Stomach (tissue), 9 donors: Measurements from ENCODE around the gene ERBB4. TPM values are rescaled to one million over a fixed set of nuclear protein-coding genes. Genes with fewer than 3 reads are reported as not detected.

ENCODE experiments used
- DNase-seq, 2 donors: peaks; one replicate each; pipeline versions ENCODE4 v3.0.0 to v3.0.0-alpha.2; 2013 to 2019
- H3K27ac ChIP-seq, 5 donors: fragments of 200-600 bp in 4 of 5; sonication (generic) in 4 of 5; one replicate each; pipeline ENCODE4 v1.5.1; 2013 to 2019; ENCODE audit warnings: mild to moderate bottlenecking in 1 of 5, moderate library complexity in 1 of 5
- H3K27me3 ChIP-seq, 3 donors: fragments of 200-600 bp; sonication (generic); one replicate each; pipeline ENCODE4 v1.5.1; 2017 to 2019; ENCODE audit warnings: mixed run types in 1 of 3
- H3K36me3 ChIP-seq, 4 donors: fragments of 200-600 bp; sonication (generic); 1 replicate in 3 of 4; 2 replicates in 1 of 4; pipeline ENCODE4 v1.5.1; 2016 to 2019
- H3K4me1 ChIP-seq, 4 donors: fragments of 200-600 bp; sonication (generic); one replicate each; pipeline ENCODE4 v1.5.1; 2016 to 2019
- H3K4me3 ChIP-seq, 4 donors: fragments of 200-600 bp; sonication (generic) in 3 of 4; one replicate each; pipeline ENCODE4 v1.5.1; 2016 to 2019; ENCODE audit warnings: mild to moderate bottlenecking in 1 of 4
- H3K9me3 ChIP-seq, 4 donors: fragments of 200-600 bp; sonication (generic); one replicate each; pipeline ENCODE4 v1.5.1; 2016 to 2019
- EP300 ChIP-seq: sonication (generic); formaldehyde crosslinking; IDR thresholded peaks from one replicate; pipeline ENCODE4 v1.6.1; 2017; ENCODE audit warnings: antibody characterized with exemption
- POLR2A ChIP-seq, 4 donors: fragments of 450-650 bp; IDR thresholded peaks; one replicate each; pipeline ENCODE4 v1.6.1; 2016; ENCODE audit warnings: antibody characterized with exemption in 4 of 4, control low read depth in 2 of 4, mild to moderate bottlenecking in 1 of 4, moderate library complexity in 1 of 4
- POLR2AphosphoS5 ChIP-seq, 3 donors: sonication (generic); formaldehyde crosslinking; IDR thresholded peaks; one replicate each; pipeline ENCODE4 v1.6.1; 2016; ENCODE audit warnings: antibody characterized with exemption in 3 of 3
- WGBS, 5 donors: extraction: QIAGEN DNeasy Blood & Tissue Kit in 3 of 5; methylation state at CpG; one replicate each; pipeline versions ENCODE4 v1.1.5 to v1.1.7; 2013 to 2018; 5-methylcytosine and 5-hydroxymethylcytosine counted together
- intact Hi-C: fragments of 100-400 bp; cut with DNase I; formaldehyde crosslinking; loops from one replicate; pipeline ENCODE4 v1.15.1; 2023; ENCODE audit warnings: low total_unique reads
- polyA plus RNA-seq, 3 donors: library from polyadenylated mRNA; stranded (reverse); fragments of 200-250 nt; gene quantifications; one replicate each; pipeline ENCODE4 v1.2.3, GENCODE V29; 2013
- total RNA-seq, 5 donors: library from RNA; depleted of rRNA; stranded (reverse); fragments of >200 nt; gene quantifications; one replicate each; pipeline versions ENCODE4 v1.1.0 to v1.2.3, GENCODE V29; 2014 to 2016
- TF ChIP-seq, protein P1 (sequence below), 7 experiments: fragments of 450-650 bp in 4 of 7; fragments of 200-600 bp in 3 of 7; sonication (generic) in 3 of 7; IDR thresholded peaks; one replicate each; pipeline ENCODE4 v1.5.1; 2016 to 2019; ENCODE audit warnings: antibody characterized with exemption in 7 of 7, control low read depth in 2 of 7, mild to moderate bottlenecking in 1 of 7
- donor health status: healthy with polysubstance abuse.
- donor health status: Bipolar disorder and iron deficiency.
- donor health status: healthy.

Gene ERBB4
- total and polyA plus RNA-seq, 8 donors = 0.12 to 2.5 (median 0.45) TPM; not detected in 1

DNA sequence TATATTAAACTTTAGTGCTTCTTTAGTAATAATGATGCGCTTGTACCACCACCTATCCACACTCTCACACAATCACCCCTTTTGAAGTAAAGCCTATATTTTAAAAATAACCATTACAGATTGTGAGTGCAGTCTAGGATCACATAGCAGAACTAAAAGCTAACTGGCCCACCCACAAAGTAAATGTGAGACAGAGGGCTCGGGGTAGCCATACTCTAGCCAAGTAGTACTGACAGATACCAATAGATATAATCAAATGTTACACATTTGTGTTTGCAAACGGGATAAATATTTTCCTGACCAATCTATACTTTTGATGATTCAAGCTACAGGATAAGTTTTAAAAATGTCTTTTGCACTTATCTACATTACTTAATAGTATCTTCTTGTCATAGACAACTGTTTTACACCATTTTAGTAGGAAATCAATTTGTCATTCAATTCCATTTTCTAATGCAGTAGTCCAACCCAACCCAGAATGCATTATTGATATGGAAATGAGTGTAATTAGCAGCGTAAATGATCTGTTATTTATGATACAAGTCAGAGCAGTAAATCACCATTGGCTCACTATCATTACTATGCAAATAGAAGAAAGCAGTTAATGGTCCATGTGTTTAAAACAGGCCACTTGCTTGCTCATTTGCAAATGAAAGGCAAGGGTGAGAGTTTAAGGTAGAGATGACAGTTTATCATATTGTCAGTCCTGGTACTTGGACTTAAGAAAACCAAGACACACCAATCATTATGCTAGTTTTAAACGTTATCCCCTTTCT lies 111.8 kb downstream of the ERBB4 start:
- intact Hi-C loops = no loop called here
- DNase-seq = no peak
- H3K9me3 ChIP-seq = no peaks in the 10 kb centered on the region
- no peaks in the 10 kb centered on the region for H3K4me1 ChIP-seq
- H3K27ac ChIP-seq = no peak overlapping the region
- no peaks in the 10 kb centered on the region for H3K36me3 ChIP-seq
- no peaks in the 10 kb centered on the region for H3K27me3 ChIP-seq
- TF ChIP-seq POLR2AphosphoS5 (IDR thresholded peaks at IDR 0.05) (no peak), EP300 (no peak), POLR2A (IDR thresholded peaks at IDR 0.05) (no peak)
- TF ChIP-seq, protein P1, sequence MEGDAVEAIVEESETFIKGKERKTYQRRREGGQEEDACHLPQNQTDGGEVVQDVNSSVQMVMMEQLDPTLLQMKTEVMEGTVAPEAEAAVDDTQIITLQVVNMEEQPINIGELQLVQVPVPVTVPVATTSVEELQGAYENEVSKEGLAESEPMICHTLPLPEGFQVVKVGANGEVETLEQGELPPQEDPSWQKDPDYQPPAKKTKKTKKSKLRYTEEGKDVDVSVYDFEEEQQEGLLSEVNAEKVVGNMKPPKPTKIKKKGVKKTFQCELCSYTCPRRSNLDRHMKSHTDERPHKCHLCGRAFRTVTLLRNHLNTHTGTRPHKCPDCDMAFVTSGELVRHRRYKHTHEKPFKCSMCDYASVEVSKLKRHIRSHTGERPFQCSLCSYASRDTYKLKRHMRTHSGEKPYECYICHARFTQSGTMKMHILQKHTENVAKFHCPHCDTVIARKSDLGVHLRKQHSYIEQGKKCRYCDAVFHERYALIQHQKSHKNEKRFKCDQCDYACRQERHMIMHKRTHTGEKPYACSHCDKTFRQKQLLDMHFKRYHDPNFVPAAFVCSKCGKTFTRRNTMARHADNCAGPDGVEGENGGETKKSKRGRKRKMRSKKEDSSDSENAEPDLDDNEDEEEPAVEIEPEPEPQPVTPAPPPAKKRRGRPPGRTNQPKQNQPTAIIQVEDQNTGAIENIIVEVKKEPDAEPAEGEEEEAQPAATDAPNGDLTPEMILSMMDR (IDR thresholded peaks at IDR 0.05) = no peak
- WGBS, 5 donors = 55 to 70% (median 65%) methylated on average over 5 of the region's 5 CpGs
- H3K4me3 ChIP-seq = no peak overlapping the region

DNA sequence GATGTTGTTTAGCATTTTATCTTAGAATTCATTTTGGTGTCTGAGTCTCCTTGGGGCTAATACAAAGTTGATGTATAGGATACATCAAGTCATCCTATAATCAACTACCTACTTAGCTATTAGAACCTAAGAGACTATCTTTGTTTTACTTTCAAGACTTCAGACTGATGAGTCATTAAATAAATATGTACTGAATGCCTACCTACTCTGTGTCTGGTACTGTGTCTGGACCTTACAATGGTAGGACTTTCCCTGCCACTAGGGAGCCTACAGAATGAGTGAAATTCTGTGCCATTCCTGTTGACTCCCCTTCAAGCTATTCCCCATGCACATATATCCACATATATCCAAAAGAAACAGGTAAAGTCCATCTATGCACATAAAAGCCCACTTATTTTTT lies 114.5 kb downstream of the ERBB4 start:
- Histone ChIP-seq H3K27me3 (no peaks in the 10 kb centered on the region), H3K4me1 (no peaks in the 10 kb centered on the region), H3K9me3 (no peaks in the 10 kb centered on the region), H3K4me3 (no peak overlapping the region), H3K27ac (no peak overlapping the region), H3K36me3 (no peaks in the 10 kb centered on the region)
- TF ChIP-seq POLR2A (IDR thresholded peaks at IDR 0.05) (no peak), POLR2AphosphoS5 (IDR thresholded peaks at IDR 0.05) (no peak)
- TF ChIP-seq, protein P1 (IDR thresholded peaks at IDR 0.05) = no peak
- intact Hi-C loops = no loop called here
- DNase-seq = no peak

DNA sequence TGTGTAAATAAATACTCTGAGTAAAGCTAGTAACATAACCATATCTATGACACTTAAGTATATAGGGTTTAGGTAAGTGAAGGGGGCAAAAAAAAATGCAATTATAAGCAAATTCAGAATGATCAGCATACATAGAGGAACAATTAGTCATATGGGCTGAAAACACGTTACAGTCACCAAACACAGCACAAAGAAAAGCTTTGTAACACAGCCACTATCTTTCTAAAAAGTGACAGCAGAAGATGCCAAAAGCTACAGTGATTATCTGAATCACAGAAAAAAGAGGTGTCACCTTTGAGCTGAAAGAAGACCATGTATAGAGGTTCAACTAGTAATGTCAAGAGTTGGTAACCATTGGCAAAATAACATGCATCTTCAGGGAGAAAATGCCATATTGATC lies 115.5 kb downstream of the ERBB4 start:
- Histone ChIP-seq H3K27me3 (no peaks in the 10 kb centered on the region), H3K4me1 (no peaks in the 10 kb centered on the region), H3K27ac (no peak overlapping the region), H3K9me3 (no peaks in the 10 kb centered on the region), H3K36me3 (no peaks in the 10 kb centered on the region), H3K4me3 (no peak overlapping the region)
- 39 to 57% (median 48%) methylated on average over 1 of the region's 1 CpG for WGBS, 5 donors
- intact Hi-C loops = no loop called here
- DNase-seq = no peak
- TF ChIP-seq, protein P1 (IDR thresholded peaks at IDR 0.05) = no peak
- TF ChIP-seq POLR2A (IDR thresholded peaks at IDR 0.05) = no peak
- TF ChIP-seq EP300 = no peak
- no peak for TF ChIP-seq POLR2AphosphoS5 (IDR thresholded peaks at IDR 0.05)

DNA sequence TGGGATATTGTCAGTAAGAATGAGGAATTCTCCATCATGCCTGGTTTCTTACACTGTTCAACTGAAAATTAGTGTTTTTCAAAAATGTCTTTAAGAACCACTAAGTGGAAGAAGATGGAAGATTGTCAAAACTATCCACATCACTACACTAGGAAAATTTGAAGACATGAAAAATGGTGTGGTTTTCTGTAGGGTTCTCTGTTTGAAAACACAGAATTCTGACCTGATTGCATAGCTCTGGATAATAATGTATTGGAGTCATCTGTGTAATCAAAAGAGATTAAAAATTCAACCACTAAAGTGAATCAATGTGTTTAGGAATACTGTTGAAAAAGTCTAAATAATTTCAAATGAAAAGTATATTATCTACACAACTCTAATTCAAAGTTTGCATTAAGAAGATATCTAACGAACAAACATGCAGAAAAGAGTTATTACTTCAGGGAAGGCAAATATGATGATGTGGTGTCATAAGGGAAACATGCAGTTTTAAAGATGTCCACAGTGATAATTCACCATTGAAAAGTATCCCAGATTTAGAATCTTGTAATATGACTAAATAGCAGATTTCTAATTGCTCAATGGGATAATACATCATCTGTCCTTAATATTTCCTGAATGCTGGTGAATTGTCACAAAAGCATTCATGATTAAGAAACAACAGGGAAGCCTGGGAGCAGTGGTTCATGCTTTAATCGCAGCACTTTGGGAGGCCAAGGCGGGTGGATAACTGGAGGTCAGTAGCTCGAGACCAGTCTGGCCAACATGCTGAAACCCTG lies 116.9 kb downstream of the ERBB4 start:
- Histone ChIP-seq H3K27me3 (no peaks in the 10 kb centered on the region), H3K27ac (no peak overlapping the region), H3K4me3 (no peak overlapping the region), H3K36me3 (no peaks in the 10 kb centered on the region), H3K4me1 (no peaks in the 10 kb centered on the region), H3K9me3 (no peaks in the 10 kb centered on the region)
- no peak for DNase-seq
- intact Hi-C loops = no loop called here
- TF ChIP-seq, protein P1 (IDR thresholded peaks at IDR 0.05) = no peak
- TF ChIP-seq EP300 (no peak), POLR2AphosphoS5 (IDR thresholded peaks at IDR 0.05) (no peak), POLR2A (IDR thresholded peaks at IDR 0.05) (no peak)
- 87 to 93% (median 88%) methylated on average over 4 of the region's 4 CpGs for WGBS, 5 donors
